Skeletal muscle cell (primary cell): Measurements from ENCODE around the gene KBTBD7.

Experiments used
- DNase-seq: peaks from one replicate; pipeline ENCODE4 v3.0.0-alpha.2; 2010; ENCODE audit warnings: low read depth
- H3K4me3 ChIP-seq: 2 replicates; pipeline ENCODE4 v1.5.1; 2011; ENCODE audit warnings: low read depth, mild to moderate bottlenecking, control low read depth, low read length, moderate library complexity

The KBTBD7 gene

GRCh38 chr13:41148419-41149283, 45.7 kb downstream of the KBTBD7 start:
- H3K4me3 ChIP-seq: no peak overlapping the region
- no peak for DNase-seq

GRCh38 chr13:41145136-41145908, 49.0 kb downstream of the KBTBD7 start:
- no peak for DNase-seq
- no peak overlapping the region for H3K4me3 ChIP-seq

- H3K4me3 ChIP-seq: no peak overlapping the region
- DNase-seq: no peak
Measured at GRCh38 chr13:41144576-41144975, 49.8 kb downstream of the KBTBD7 start.
